SK-N-SH (cell line): ENCODE results near the gene TIMM29. TPM values are rescaled to one million over a fixed set of nuclear protein-coding genes. Genes with fewer than 3 reads are reported as not detected.

ENCODE experiments used
- CTCF ChIA-PET: fragments of 300-600, 350-600 bp; formaldehyde crosslinking; extraction: SDS; loops from one replicate; lab custom pipeline; 2021; lab: Yijun Ruan, JAX
- POLR2A ChIA-PET: fragments of 350-600 bp; sonication (Branson Sonifier 250); formaldehyde crosslinking; extraction: SDS; loops from one replicate; lab custom pipeline; 2020; ENCODE audit warnings: antibody characterized with exemption, inconsistent platforms; lab: Yijun Ruan, JAX
- DNase-seq: peaks from one replicate; pipeline ENCODE4 v3.0.0; 2012
- H2AFZ ChIP-seq: fragments of 200-600 bp; sonication (generic); 2 replicates; pipeline ENCODE4 v1.8.1; 2016; ENCODE audit warnings: antibody characterized with exemption, mild to moderate bottlenecking, low read depth
- H3F3A ChIP-seq: fragments of 200-600 bp; sonication (generic); replicated peaks from 2 replicates; pipeline ENCODE3; 2016; ENCODE audit warnings: antibody characterized with exemption, mild to moderate bottlenecking; ENCODE audit not compliant: insufficient read depth
- H3K27ac ChIP-seq, 2 experiments: fragments of 200-500 bp in 1 of 2; fragments of 200-600 bp in 1 of 2; sonication (Bioruptor generic) in 1 of 2; sonication (generic), shearing (Covaris generic) in 1 of 2; 2 replicates each; pipeline versions ENCODE4 v1.5.1 to v1.6.1; 2014 to 2016; ENCODE audit warnings: low read depth in 2 of 2, inconsistent platforms in 1 of 2, low read length in 1 of 2, mild to moderate bottlenecking in 1 of 2, mixed read lengths in 1 of 2
- H3K27me3 ChIP-seq: fragments of 200-600 bp; sonication (generic), shearing (Covaris generic); 2 replicates; pipeline ENCODE4 v1.6.1; 2016; ENCODE audit warnings: mixed run types; ENCODE audit not compliant: insufficient read depth
- H3K36me3 ChIP-seq, 2 experiments: fragments of 200-500 bp in 1 of 2; fragments of 200-600 bp in 1 of 2; sonication (Bioruptor generic) in 1 of 2; sonication (generic) in 1 of 2; replicated peaks in 1 of 2; 2 replicates each; pipeline versions ENCODE3 to v1.5.1; 2014 to 2016; ENCODE audit warnings: low read length in 1 of 2, mild to moderate bottlenecking in 1 of 2; ENCODE audit not compliant: insufficient read depth in 2 of 2, control insufficient read depth in 1 of 2
- H3K4me1 ChIP-seq, 2 experiments: fragments of 200-500 bp in 1 of 2; fragments of 200-600 bp in 1 of 2; sonication (Bioruptor generic) in 1 of 2; sonication (generic), shearing (Covaris generic) in 1 of 2; 2 replicates each; pipeline versions ENCODE4 v1.5.1 to v1.6.1; 2014 to 2016; ENCODE audit warnings: low read depth in 1 of 2, low read length in 1 of 2, mixed run types in 1 of 2; ENCODE audit not compliant: insufficient read depth in 2 of 2, control insufficient read depth in 1 of 2
- H3K4me2 ChIP-seq: fragments of 200-600 bp; sonication (generic), shearing (Covaris generic); 2 replicates; pipeline ENCODE4 v1.6.1; 2017; ENCODE audit warnings: mixed run types
- H3K4me3 ChIP-seq, 2 experiments: fragments of 200-500 bp in 1 of 2; fragments of 200-600 bp in 1 of 2; sonication (Bioruptor generic) in 1 of 2; sonication (generic), shearing (Covaris generic) in 1 of 2; 2 replicates each; pipeline versions ENCODE4 v1.5.1 to v1.8.1; 2014 to 2016; ENCODE audit warnings: low read depth in 2 of 2, inconsistent platforms in 1 of 2, low read length in 1 of 2, mild to moderate bottlenecking in 1 of 2, mixed read lengths in 1 of 2, moderate library complexity in 1 of 2
- H3K79me2 ChIP-seq: fragments of 200-600 bp; sonication (generic); 2 replicates; pipeline ENCODE4 v1.8.1; 2017; ENCODE audit warnings: mild to moderate bottlenecking; ENCODE audit not compliant: insufficient read depth
- H3K9ac ChIP-seq: fragments of 200-600 bp; sonication (generic); 2 replicates; pipeline ENCODE4 v1.6.1; 2017; ENCODE audit warnings: mixed run types
- H3K9me2 ChIP-seq: fragments of 200-600 bp; sonication (generic); 2 replicates; pipeline ENCODE4 v1.6.1; 2017; ENCODE audit warnings: mixed run types
- H3K9me3 ChIP-seq: fragments of 200-600 bp; sonication (generic); 2 replicates; pipeline ENCODE4 v1.6.1; 2017; ENCODE audit warnings: mixed run types, mild to moderate bottlenecking, moderate library complexity
- H4K20me1 ChIP-seq: fragments of 200-600 bp; sonication (generic); 2 replicates; pipeline ENCODE4 v1.6.1; 2017; ENCODE audit warnings: mild to moderate bottlenecking, mixed run types; ENCODE audit not compliant: insufficient read depth
- EP300 ChIP-seq, 2 experiments: IDR thresholded peaks; 2 replicates each; pipeline versions ENCODE4 v1.4.0 to v1.6.1; 2012; ENCODE audit warnings: borderline replicate concordance in 1 of 2, low read depth in 1 of 2, low read length in 1 of 2
- FOXJ3 ChIP-seq: sonication (generic); formaldehyde crosslinking; IDR thresholded peaks from 2 replicates; pipeline ENCODE4 v1.5.1; 2020; ENCODE audit warnings: mild to moderate bottlenecking, missing genetic modification reagents
- FOXM1 ChIP-seq: IDR thresholded peaks from 2 replicates; pipeline ENCODE4 v1.4.0; 2012; ENCODE audit warnings: low read depth, mild to moderate bottlenecking
- GABPA ChIP-seq: IDR thresholded peaks from 2 replicates; pipeline ENCODE4 v1.4.0; 2012; ENCODE audit warnings: low read depth, mild to moderate bottlenecking
- MEF2A ChIP-seq: IDR thresholded peaks from 2 replicates; pipeline ENCODE4 v1.4.0; 2012; ENCODE audit warnings: low read depth, borderline replicate concordance
- PBX3 ChIP-seq: IDR thresholded peaks from 2 replicates; pipeline ENCODE4; 2012
- RAD21 ChIP-seq: IDR thresholded peaks from 2 replicates; pipeline ENCODE4 v1.6.1; 2012; ENCODE audit warnings: mild to moderate bottlenecking, low read length
- RXRA ChIP-seq: IDR thresholded peaks from 2 replicates; pipeline ENCODE4 v1.4.0; 2012; ENCODE audit warnings: low read depth, mild to moderate bottlenecking, borderline replicate concordance
- TAF1 ChIP-seq: IDR thresholded peaks from 2 replicates; pipeline ENCODE4 v1.6.1; 2012; ENCODE audit warnings: low read depth, mild to moderate bottlenecking, low read length, moderate library complexity, borderline replicate concordance
- TEAD4 ChIP-seq: IDR thresholded peaks from 2 replicates; pipeline ENCODE4 v1.4.0; 2012; ENCODE audit warnings: mild to moderate bottlenecking, borderline replicate concordance; ENCODE audit not compliant: insufficient read depth
- WGBS: methylation state at CpG from one replicate; pipeline ENCODE4 v1.1.6; 2017; ENCODE audit warnings: low lambda C conversion rate; 5-methylcytosine and 5-hydroxymethylcytosine counted together
- polyA plus RNA-seq, 3 experiments: library from polyadenylated mRNA; depleted of rRNA; stranded (reverse); fragments of >200 nt; gene quantifications; 2 replicates each; pipeline ENCODE4 v1.2.3, GENCODE V29; 2012
- TF ChIP-seq, protein P1 (sequence below): IDR thresholded peaks from 2 replicates; pipeline ENCODE4 v1.4.0; 2012; ENCODE audit warnings: low read depth, borderline replicate concordance

TIMM29 gene
- polyA plus RNA-seq, 1 of the 3 experiments (the other 2 are of a cell fraction) = 12.5 TPM

DNA sequence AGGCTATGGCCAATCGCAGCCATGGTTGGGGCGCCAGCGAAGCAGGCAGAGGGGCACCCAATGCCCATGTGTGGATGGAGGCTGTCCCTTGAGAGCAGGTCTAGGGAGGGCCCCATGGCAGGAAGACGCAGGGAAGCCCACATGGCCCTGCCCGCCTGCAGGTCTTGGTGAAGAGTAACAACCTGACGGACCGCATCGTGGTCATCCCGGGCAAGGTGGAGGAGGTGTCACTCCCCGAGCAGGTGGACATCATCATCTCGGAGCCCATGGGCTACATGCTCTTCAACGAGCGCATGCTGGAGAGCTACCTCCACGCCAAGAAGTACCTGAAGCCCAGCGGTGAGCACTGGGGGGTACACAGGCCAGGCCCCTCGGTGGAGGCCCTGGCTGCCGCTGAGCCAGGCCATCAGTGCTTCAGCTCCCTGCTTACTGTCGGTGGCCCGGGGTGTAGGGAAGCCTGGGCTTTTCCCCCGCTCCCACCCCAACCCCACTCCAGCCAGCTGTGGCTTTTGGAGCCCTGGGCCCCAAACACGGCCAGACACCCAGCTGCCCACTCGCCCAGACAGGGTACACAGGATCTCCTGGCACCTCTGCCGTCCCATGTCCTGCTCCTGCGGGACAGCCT is 14.8 kb upstream of the TIMM29 start:
- POLR2A ChIA-PET = no interaction called here
- DNase-seq = no peak
- H2AFZ ChIP-seq = no peak overlapping the region
- no peaks in the 10 kb centered on the region for H3K79me2 ChIP-seq
- TF ChIP-seq RAD21 (no peak), PBX3 (no peak), FOXJ3 (CRISPR knock-in tag) (no peak), TEAD4 (no peak), EP300 (IDR thresholded peaks at IDR 0.05; ENCODE audit: borderline replicate concordance in 1 of 2, low read depth in 1 of 2, low read length in 1 of 2) (no peak), GABPA (no peak), RXRA (no peak), TAF1 (no peak), MEF2A (no peak), FOXM1 (no peak)
- TF ChIP-seq, protein P1, sequence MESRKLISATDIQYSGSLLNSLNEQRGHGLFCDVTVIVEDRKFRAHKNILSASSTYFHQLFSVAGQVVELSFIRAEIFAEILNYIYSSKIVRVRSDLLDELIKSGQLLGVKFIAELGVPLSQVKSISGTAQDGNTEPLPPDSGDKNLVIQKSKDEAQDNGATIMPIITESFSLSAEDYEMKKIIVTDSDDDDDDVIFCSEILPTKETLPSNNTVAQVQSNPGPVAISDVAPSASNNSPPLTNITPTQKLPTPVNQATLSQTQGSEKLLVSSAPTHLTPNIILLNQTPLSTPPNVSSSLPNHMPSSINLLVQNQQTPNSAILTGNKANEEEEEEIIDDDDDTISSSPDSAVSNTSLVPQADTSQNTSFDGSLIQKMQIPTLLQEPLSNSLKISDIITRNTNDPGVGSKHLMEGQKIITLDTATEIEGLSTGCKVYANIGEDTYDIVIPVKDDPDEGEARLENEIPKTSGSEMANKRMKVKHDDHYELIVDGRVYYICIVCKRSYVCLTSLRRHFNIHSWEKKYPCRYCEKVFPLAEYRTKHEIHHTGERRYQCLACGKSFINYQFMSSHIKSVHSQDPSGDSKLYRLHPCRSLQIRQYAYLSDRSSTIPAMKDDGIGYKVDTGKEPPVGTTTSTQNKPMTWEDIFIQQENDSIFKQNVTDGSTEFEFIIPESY = no peak
- H3F3A ChIP-seq = peaks cover 9% of the 10 kb centered on the region
- no peak overlapping the region for H3K4me3 ChIP-seq
- peaks cover 4 to 17% of the 10 kb centered on the region in 2 experiments; a peak in 3 of 4 replicates for H3K4me1 ChIP-seq
- H3K9ac ChIP-seq = no peak overlapping the region
- H3K9me3 ChIP-seq = no peaks in the 10 kb centered on the region
- peaks cover 7% of the 10 kb centered on the region; the same call in 1 of the 2 replicates for H4K20me1 ChIP-seq
- no peak overlapping the region for H3K4me2 ChIP-seq
- no peaks in the 10 kb centered on the region for H3K9me2 ChIP-seq
- CTCF ChIA-PET = interaction anchor here (0.6 to 2.3 kb wide), 4 partner anchors 39 to 43 kb away, joined by 3 to 12 read pairs (median 4); no protein-coding TSS in a partner anchor
- no peak overlapping the region for H3K27ac ChIP-seq
- 92% methylated on average over 17 of the region's 24 CpGs for WGBS
- H3K36me3 ChIP-seq = peaks cover 9 to 27% of the 10 kb centered on the region in 2 experiments
- no peaks in the 10 kb centered on the region for H3K27me3 ChIP-seq
